GM12878 (cell line): ENCODE measurements around the gene PRR5. TPM values are rescaled to one million over a fixed set of nuclear protein-coding genes. Genes with fewer than 3 reads are reported as not detected.
"Not testable (repeated sequence)": the region's sequence is repeated elsewhere in the genome, so short reads cannot be mapped to it uniquely, and the experiment has no call there.

ENCODE experiments used
- ATAC-seq: fragments of 200-7000 bp; cut with Tn5 transposase; 3 replicates; pipeline ENCODE4 v1.9.1; 2020; ENCODE audit warnings: mild to moderate bottlenecking, moderate library complexity
- BruUV-seq: library from RNA; stranded (reverse); fragments of 400-500 nt; replicated peaks from 2 replicates; lab custom pipeline; 2021; lab: Mats Ljungman, UMichigan
- CTCF ChIA-PET: fragments of 300-600 bp; sonication (Branson Sonifier 250); formaldehyde crosslinking; extraction: SDS; loops from one replicate; lab custom pipeline; 2021; ENCODE audit warnings: inconsistent platforms; lab: Yijun Ruan, JAX
- POLR2A ChIA-PET: fragments of 350-600 bp; formaldehyde crosslinking; extraction: SDS; loops from one replicate; lab custom pipeline; 2021; ENCODE audit warnings: inconsistent platforms; lab: Charles Lee
- RAD21 ChIA-PET: fragments of 300-600 bp; sonication (Branson Sonifier 250); formaldehyde crosslinking; loops from one replicate; lab custom pipeline; 2023; ENCODE audit warnings: antibody characterized with exemption; ENCODE audit not compliant: unreplicated experiment; lab: Charles Lee
- SMC1A ChIA-PET: fragments of 300-600 bp; sonication (Branson Sonifier 250); formaldehyde crosslinking; loops from one replicate; lab custom pipeline; 2023; ENCODE audit not compliant: unreplicated experiment, uncharacterized antibody; lab: Charles Lee
- DNase-seq: peaks from one replicate; pipeline ENCODE4 v3.0.0-alpha.2; 2011; ENCODE audit warnings: low read depth, low spot score
- FAIRE-seq: peaks from 3 replicates; lab custom pipeline; 2011; peaks lifted over from hg19 to GRCh38; lab: Jason Lieb, UNC
- H2AFZ ChIP-seq: 2 replicates; pipeline ENCODE4 v1.6.0; 2011; ENCODE audit warnings: low read depth, low read length, control low read depth; ENCODE audit not compliant: control insufficient read depth
- H3K27ac ChIP-seq: 2 replicates; pipeline ENCODE4 v1.5.1; 2011; ENCODE audit warnings: control low read depth; ENCODE audit not compliant: control insufficient read depth, insufficient read depth
- H3K27me3 ChIP-seq, 2 experiments: replicated peaks in 1 of 2; 2 replicates each; pipeline versions ENCODE4 v1.6.0 to v1.6.1; 2011; ENCODE audit warnings: low read length in 1 of 2; ENCODE audit not compliant: control insufficient read depth in 2 of 2, insufficient read depth in 2 of 2
- H3K36me3 ChIP-seq, 2 experiments: 2 replicates each; pipeline ENCODE4 v1.5.1; 2011; ENCODE audit warnings: low read length in 1 of 2; ENCODE audit not compliant: control insufficient read depth in 2 of 2, insufficient read depth in 2 of 2
- H3K4me1 ChIP-seq: 2 replicates; pipeline ENCODE4 v1.6.1; 2011; ENCODE audit warnings: mild to moderate bottlenecking, low read length, moderate library complexity, mixed read lengths; ENCODE audit not compliant: control insufficient read depth, insufficient read depth
- H3K4me2 ChIP-seq: 2 replicates; pipeline ENCODE4 v1.6.0; 2011; ENCODE audit warnings: control low read depth; ENCODE audit not compliant: control insufficient read depth, insufficient read depth
- H3K4me3 ChIP-seq: fragments of 200-600 bp; sonication (generic); 2 replicates; pipeline ENCODE4 v1.5.1; 2016
- H3K79me2 ChIP-seq: 2 replicates; pipeline ENCODE4 v1.6.0; 2011; ENCODE audit warnings: low read length; ENCODE audit not compliant: control insufficient read depth, insufficient read depth
- H3K9ac ChIP-seq: 2 replicates; pipeline ENCODE4 v1.8.0; 2011; ENCODE audit warnings: low read length, control low read depth, mixed read lengths; ENCODE audit not compliant: control insufficient read depth, insufficient read depth
- H3K9me3 ChIP-seq: replicated peaks from 3 replicates; pipeline ENCODE4 v1.5.1; 2011; ENCODE audit warnings: mild to moderate bottlenecking, low read length; ENCODE audit not compliant: control insufficient read depth, insufficient read depth
- H4K20me1 ChIP-seq: 2 replicates; pipeline ENCODE4 v1.6.0; 2011; ENCODE audit not compliant: control insufficient read depth, insufficient read depth
- ATF7 ChIP-seq: fragments of 450-650 bp; IDR thresholded peaks from 2 replicates; pipeline ENCODE4 v1.6.1; 2016; ENCODE audit warnings: low read depth, mild to moderate bottlenecking
- EED ChIP-seq: sonication (generic); IDR thresholded peaks from 2 replicates; pipeline ENCODE4 v1.6.1; 2016; ENCODE audit warnings: antibody characterized with exemption, low read depth
- EGR1 ChIP-seq, 2 experiments: IDR thresholded peaks; 1 replicate in 1 of 2; 2 replicates in 1 of 2; pipeline ENCODE4 v1.6.1; 2011 to 2012; ENCODE audit warnings: low read depth in 2 of 2, low read length in 2 of 2, borderline replicate concordance in 1 of 2, mild to moderate bottlenecking in 1 of 2, moderate library complexity in 1 of 2
- IKZF1 ChIP-seq: fragments of 450-650 bp; conservative IDR thresholded peaks from 2 replicates; pipeline ENCODE4 v1.6.1; 2017; ENCODE audit warnings: antibody characterized with exemption, mild to moderate bottlenecking
- IRF3 ChIP-seq: fragments of 450-650 bp; IDR thresholded peaks from 2 replicates; pipeline ENCODE4 v1.6.1; 2014; ENCODE audit warnings: mild to moderate bottlenecking
- MEF2B ChIP-seq: fragments of 450-650 bp; IDR thresholded peaks from 2 replicates; pipeline ENCODE4 v1.6.1; 2018; ENCODE audit warnings: mild to moderate bottlenecking, moderate library complexity; ENCODE audit not compliant: partially characterized antibody, poor library complexity, severe bottlenecking
- SIN3A ChIP-seq: IDR thresholded peaks from 2 replicates; pipeline ENCODE4 v1.6.1; 2012; ENCODE audit warnings: low read depth, low read length, improper control_type of control experiment
- SMAD5 ChIP-seq: IDR thresholded peaks from 2 replicates; pipeline ENCODE4 v1.6.1; 2016; ENCODE audit warnings: antibody characterized with exemption, low read depth
- SMC3 ChIP-seq: IDR thresholded peaks from 2 replicates; pipeline ENCODE4 v1.6.1; 2011; ENCODE audit warnings: low read length, improper control_type of control experiment, borderline replicate concordance
- SRF ChIP-seq, 2 experiments: IDR thresholded peaks; 2 replicates each; pipeline ENCODE4 v1.6.1; 2011; ENCODE audit warnings: low read depth in 2 of 2, low read length in 2 of 2, mild to moderate bottlenecking in 1 of 2, moderate library complexity in 1 of 2
- STAT3 ChIP-seq: IDR thresholded peaks from 2 replicates; pipeline ENCODE4 v1.6.1; 2011; ENCODE audit warnings: low read depth, low read length, improper control_type of control experiment
- ZNF274 ChIP-seq: IDR thresholded peaks from one replicate; pipeline ENCODE4 v1.8.0; 2011; ENCODE audit not compliant: insufficient read length, insufficient read depth
- WGBS: methylation state at CpG from one replicate; pipeline ENCODE4 v1.1.6; 2016; ENCODE audit warnings: low lambda C conversion rate; ENCODE audit not compliant: insufficient replicate concordance, insufficient coverage; ENCODE audit errors: missing lambda C conversion rate; 5-methylcytosine and 5-hydroxymethylcytosine counted together
- in situ Hi-C: fragments of 300-500 bp; cut with MboI; formaldehyde crosslinking; loops from 9 replicates; pipeline ENCODE4 v1.14.3; 2018; ENCODE audit warnings: mixed read lengths
- intact Hi-C: fragments of 100-400 bp; cut with micrococcal nuclease; formaldehyde crosslinking; loops from one replicate; pipeline ENCODE4 v1.14.2; 2022; ENCODE audit not compliant: unreplicated experiment
- polyA plus RNA-seq, 11 experiments: library from polyadenylated mRNA; depleted of rRNA in 4 of 11; unstranded in 6 of 11; stranded (reverse) in 5 of 11; fragments of >200 nt; fragmentation: Nextera tagmentation in 4 of 11; fragmentation: Illumina TruSeq in 1 of 11; extraction: Ambion mirVana in 4 of 11; extraction: Trizol in 1 of 11; gene quantifications; 1 replicate in 1 of 11; 2 replicates in 10 of 11; pipeline versions ENCODE4 v1.2.1 to v1.2.3, GENCODE V29; 2011 to 2016; ENCODE audit warnings: inconsistent platforms in 2 of 11, missing spikeins in 2 of 11, low read depth in 1 of 11
- total RNA-seq, 4 experiments: library from RNA; depleted of rRNA in 3 of 4; stranded (reverse); fragments of >200 nt in 3 of 4; fragmentation: Illumina TruSeq in 1 of 4; extraction: Trizol in 1 of 4; gene quantifications; 2 replicates each; pipeline versions ENCODE4 v1.2.1 to v1.2.3, GENCODE V29; 2013 to 2021

PRR5 gene
- total and polyA plus RNA-seq, 10 of the 15 experiments (the other 5 are each of a cell fraction or from before 2014, with no cell fraction given) = 0.03 to 9.4 (median 1.5) TPM

DNA sequence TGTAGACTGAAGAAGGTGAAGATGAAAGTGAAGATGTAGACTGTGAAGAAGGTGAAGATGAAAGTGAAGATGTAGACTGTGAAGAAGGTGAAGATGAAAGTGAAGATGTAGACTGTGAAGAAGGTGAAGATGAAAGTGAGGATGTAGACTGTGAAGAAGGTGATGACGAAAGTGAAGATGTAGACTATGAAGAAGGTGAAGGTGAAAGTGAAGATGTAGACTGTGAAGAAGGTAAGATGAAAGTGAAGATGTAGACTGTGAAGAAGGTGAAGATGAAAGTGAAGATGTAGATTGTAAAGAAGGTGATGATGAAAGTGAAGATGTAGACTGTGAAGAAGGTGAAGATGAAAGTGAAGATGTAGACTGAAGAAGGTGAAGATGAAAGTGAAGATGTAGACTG is 49.1 kb upstream of the PRR5 start:
- H3K79me2 ChIP-seq, FAIRE-seq, BruUV-seq, POLR2A ChIA-PET, H3K4me1 ChIP-seq, H3K4me3 ChIP-seq, H3K4me2 ChIP-seq, in situ Hi-C loops, H3K27ac ChIP-seq, SMC1A ChIA-PET, intact Hi-C loops, CTCF ChIA-PET, H2AFZ ChIP-seq, RAD21 ChIA-PET, H3K9ac ChIP-seq, H3K36me3 ChIP-seq, H3K27me3 ChIP-seq, DNase-seq, H4K20me1 ChIP-seq, ATAC-seq, H3K9me3 ChIP-seq: not testable (repeated sequence)
- 39% methylated on average over 1 of the region's 1 CpG for WGBS

DNA sequence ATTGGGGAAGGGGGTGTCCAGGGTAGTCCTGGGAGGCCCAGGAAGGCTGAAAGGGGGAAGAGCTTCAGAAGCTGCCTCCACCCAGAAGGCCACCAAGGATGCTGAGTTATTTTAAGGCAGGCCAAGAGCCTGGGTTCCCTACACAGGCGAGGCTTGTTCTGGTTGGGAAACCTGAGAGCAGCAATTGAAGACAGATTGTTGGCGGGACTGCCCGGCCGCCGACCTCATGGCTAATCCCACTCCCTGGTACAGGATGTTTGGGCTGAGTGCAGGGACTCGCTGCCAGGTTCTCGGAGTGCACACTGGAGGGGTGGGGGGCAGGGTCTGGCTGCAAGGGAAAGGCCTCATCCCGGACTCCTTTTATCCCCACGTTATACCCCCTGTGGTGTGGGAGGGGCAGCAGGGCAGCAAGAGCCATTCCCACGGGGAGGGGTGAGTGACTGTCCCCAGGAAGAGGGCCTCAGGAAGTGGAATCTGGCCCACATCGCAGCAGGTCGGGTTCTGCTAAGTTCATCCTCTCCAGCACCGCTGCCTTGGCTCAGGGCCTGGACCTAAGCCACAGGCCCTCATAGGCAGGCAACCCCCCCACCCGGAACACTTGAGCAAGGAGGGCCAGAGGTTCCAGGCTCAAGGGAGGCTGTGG is 43.6 kb upstream of the PRR5 start:
- Histone ChIP-seq H3K79me2 (no peaks in the 10 kb centered on the region), H3K36me3 (no peaks in the 10 kb centered on the region), H2AFZ (no peak overlapping the region), H3K27me3 (no peaks in the 10 kb centered on the region), H3K4me1 (no peaks in the 10 kb centered on the region), H3K9ac (no peak overlapping the region), H4K20me1 (no peaks in the 10 kb centered on the region), H3K4me2 (no peak overlapping the region), H3K9me3 (no peaks in the 10 kb centered on the region; the same call in 2 of the 3 replicates), H3K4me3 (no peak overlapping the region), H3K27ac (no peak overlapping the region)
- ChIA-PET SMC1A (no interaction called here), POLR2A (no interaction called here), CTCF (interaction anchor here (0.6 to 0.9 kb wide), 2 partner anchors 25 to 162 kb away, joined by 3 read pairs; no protein-coding TSS in a partner anchor), RAD21 (no interaction called here)
- FAIRE-seq (no peak), DNase-seq (no peak), ATAC-seq (no peak)
- 39% methylated on average over 14 of the region's 14 CpGs for WGBS
- no TSS peak for BruUV-seq
- intact Hi-C loops (no loop called here), in situ Hi-C loops (no loop called here)
- no peak for TF ChIP-seq SMC3
- no peak for TF ChIP-seq ATF7
- TF ChIP-seq SMAD5 = no peak
- TF ChIP-seq EGR1 (IDR thresholded peaks at IDR 0.05; ENCODE audit: borderline replicate concordance in 1 of 2, low read depth in 2 of 2, low read length in 2 of 2) = no peak
- TF ChIP-seq ZNF274 = no peak
- TF ChIP-seq SIN3A = no peak
- no peak for TF ChIP-seq IRF3
- no peak for TF ChIP-seq IKZF1
- no peak for TF ChIP-seq SRF (IDR thresholded peaks at IDR 0.05; ENCODE audit: low read depth in 2 of 2, low read length in 2 of 2)
- TF ChIP-seq STAT3 = no peak
- no peak for TF ChIP-seq EED
- TF ChIP-seq MEF2B = no peak
- TF ChIP-seq, all 136 proteins: peak for 0
